GM19238 (cell line): ENCODE data around the gene PRSS1.

Experiments
- DNase-seq: peaks from one replicate; pipeline ENCODE4 v3.0.0; 2011; ENCODE audit warnings: low spot score; ENCODE audit not compliant: insufficient read length

The PRSS1 gene

DNA sequence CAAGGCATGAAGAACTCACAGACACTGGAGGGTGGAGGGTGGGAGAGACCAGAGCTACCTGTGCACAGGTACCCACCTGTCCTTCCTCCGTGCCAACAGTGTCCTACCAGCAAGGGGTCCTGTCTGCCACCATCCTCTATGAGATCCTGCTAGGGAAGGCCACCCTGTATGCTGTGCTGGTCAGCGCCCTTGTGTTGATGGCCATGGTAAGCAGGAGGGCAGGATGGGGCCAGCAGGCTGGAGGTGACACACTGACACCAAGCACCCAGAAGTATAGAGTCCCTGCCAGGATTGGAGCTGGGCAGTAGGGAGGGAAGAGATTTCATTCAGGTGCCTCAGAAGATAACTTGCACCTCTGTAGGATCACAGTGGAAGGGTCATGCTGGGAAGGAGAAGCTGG is 43.3 kb downstream of the PRSS1 start:
- DNase-seq, result no peak

DNA sequence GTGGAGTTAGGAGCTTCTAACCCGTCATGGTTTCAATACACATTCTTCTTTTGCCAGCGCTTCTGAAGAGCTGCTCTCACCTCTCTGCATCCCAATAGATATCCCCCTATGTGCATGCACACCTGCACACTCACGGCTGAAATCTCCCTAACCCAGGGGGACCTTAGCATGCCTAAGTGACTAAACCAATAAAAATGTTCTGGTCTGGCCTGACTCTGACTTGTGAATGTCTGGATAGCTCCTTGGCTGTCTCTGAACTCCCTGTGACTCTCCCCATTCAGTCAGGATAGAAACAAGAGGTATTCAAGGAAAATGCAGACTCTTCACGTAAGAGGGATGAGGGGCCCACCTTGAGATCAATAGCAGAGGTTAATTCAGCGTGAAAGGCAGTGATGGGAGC is 43.9 kb downstream of the PRSS1 start:
- no peak for DNase-seq

- DNase-seq, result no peak
Measured at GRCh38 chr7:142795339-142795863, 46.1 kb downstream of the PRSS1 start.

GRCh38 chr7:142796001-142796500 is 46.8 kb downstream of the PRSS1 start:
- no peak for DNase-seq

- DNase-seq, result peak; percentile 27
Measured at GRCh38 chr7:142796501-142797390, 47.5 kb downstream of the PRSS1 start.

DNA sequence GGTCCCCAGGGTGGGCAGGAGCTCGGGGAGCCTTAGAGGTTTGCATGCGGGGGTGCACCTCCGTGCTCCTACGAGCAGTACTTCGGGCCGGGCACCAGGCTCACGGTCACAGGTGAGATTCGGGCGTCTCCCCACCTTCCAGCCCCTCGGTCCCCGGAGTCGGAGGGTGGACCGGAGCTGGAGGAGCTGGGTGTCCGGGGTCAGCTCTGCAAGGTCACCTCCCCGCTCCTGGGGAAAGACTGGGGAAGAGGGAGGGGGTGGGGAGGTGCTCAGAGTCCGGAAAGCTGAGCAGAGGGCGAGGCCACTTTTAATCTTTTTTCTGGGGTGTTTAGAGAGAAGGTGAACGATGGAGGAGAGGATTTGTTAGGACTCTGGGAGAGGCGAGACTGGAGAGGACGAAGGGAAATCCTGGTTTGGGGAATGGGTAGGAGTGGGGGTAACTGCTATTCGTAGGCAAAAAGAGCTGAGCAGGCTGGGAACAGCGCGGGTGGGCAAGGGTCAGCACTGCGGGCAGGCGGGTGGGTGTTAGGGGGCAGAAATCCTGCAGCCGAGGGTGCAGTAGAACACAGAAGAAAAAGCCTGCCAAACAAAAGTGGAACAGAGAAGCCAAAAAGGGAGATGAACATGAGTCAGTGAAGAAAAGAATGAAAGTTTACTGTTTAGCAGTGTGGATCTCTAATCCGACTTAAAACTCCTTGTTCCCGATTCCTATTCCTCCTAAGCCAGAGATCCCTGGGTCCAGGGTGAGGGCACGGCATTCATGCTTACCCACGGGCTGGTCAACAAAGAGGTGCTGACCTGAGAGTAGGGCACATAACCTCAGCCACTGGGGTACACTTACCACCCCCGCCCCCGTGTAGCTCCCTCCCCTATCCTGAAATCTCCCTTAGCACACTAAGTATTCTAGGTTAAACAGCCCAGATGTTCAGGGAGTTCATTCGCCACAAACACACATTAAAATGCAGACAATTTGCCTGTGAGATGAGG is 48.4 kb downstream of the PRSS1 start:
- DNase-seq, result peak; percentile 25

GRCh38 chr7:142798451-142799436 is 49.5 kb downstream of the PRSS1 start:
- DNase-seq, result no peak

- DNase-seq, result no peak
Measured at GRCh38 chr7:142799437-142799835, 50.2 kb downstream of the PRSS1 start.

DNA sequence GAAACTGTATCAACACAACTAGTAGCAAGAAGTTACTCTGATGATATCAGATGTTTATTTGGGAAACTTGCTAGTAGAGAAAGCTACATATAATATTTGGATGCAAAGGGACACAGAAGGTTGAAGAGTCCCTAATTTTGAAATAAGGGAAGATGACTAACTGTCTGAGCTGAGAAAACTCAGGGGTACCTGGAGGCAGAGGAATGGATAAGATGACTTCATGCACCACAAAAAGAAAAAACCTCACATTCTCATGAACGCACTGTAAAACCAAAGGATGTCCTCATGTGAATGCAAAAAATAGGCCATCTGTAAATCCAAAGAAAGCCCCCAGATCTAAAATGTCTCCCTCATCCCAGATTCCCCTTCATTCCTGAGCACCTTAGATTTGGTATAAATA is 50.8 kb downstream of the PRSS1 start:
- DNase-seq, result no peak

- no peak for DNase-seq
Measured at GRCh38 chr7:142800699-142801260, 51.5 kb downstream of the PRSS1 start.

DNA sequence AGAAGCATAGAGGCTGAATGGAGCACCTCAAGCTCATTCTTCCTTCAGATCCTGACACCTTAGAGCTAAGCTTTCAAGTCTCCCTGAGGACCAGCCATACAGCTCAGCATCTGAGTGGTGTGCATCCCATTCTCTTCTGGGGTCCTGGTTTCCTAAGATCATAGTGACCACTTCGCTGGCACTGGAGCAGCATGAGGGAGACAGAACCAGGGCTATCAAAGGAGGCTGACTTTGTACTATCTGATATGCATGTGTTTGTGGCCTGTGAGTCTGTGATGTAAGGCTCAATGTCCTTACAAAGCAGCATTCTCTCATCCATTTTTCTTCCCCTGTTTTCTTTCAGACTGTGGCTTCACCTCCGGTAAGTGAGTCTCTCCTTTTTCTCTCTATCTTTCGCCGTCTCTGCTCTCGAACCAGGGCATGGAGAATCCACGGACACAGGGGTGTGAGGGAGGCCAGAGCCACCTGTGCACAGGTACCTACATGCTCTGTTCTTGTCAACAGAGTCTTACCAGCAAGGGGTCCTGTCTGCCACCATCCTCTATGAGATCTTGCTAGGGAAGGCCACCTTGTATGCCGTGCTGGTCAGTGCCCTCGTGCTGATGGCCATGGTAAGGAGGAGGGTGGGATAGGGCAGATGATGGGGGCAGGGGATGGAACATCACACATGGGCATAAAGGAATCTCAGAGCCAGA is 52.5 kb downstream of the PRSS1 start:
- DNase-seq, result no peak

GRCh38 chr7:142802301-142802700 is 53.0 kb downstream of the PRSS1 start:
- DNase-seq, result no peak
